ENCODE measurements around the gene MR1.

DNA sequence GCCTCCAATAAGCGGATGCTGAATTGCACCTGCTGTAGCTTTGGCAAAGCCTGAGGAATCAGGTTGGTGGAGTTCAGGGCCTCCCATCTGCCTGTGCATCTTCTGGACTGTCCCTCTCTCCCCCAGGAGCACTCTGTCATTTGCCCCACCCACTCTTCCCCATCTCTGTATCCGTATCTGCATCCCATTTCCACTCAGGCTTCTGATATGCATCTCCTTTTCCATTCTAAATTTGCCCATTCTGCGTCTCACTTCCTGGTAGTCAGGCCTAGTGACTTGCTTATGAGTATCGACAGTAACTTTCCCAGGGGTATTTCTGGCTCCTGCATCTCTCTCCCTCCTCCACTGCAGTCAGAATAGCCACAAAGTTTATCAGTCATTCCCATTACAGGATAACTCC lies 15.6 kb downstream of the MR1 start:
- TF ChIP-seq, protein P1, sequence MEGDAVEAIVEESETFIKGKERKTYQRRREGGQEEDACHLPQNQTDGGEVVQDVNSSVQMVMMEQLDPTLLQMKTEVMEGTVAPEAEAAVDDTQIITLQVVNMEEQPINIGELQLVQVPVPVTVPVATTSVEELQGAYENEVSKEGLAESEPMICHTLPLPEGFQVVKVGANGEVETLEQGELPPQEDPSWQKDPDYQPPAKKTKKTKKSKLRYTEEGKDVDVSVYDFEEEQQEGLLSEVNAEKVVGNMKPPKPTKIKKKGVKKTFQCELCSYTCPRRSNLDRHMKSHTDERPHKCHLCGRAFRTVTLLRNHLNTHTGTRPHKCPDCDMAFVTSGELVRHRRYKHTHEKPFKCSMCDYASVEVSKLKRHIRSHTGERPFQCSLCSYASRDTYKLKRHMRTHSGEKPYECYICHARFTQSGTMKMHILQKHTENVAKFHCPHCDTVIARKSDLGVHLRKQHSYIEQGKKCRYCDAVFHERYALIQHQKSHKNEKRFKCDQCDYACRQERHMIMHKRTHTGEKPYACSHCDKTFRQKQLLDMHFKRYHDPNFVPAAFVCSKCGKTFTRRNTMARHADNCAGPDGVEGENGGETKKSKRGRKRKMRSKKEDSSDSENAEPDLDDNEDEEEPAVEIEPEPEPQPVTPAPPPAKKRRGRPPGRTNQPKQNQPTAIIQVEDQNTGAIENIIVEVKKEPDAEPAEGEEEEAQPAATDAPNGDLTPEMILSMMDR (conservative IDR thresholded peaks at IDR 0.05 in 1 of 2, IDR thresholded peaks at IDR 0.05 in 1 of 2; ENCODE audit: extremely low read depth in 1 of 2, insufficient read depth in 1 of 2, low read depth in 1 of 2, low read length in 2 of 2): no peak
- TF ChIP-seq EZH2 (IDR thresholded peaks at IDR 0.05; ENCODE audit: borderline replicate concordance, low read length): no peak

Data from mammary epithelial cell (primary cell).